Neuron (in vitro differentiated cells): ENCODE data around the gene UBE2K.
"Not testable (repeated sequence)": the region's sequence is repeated elsewhere in the genome, so short reads cannot be mapped to it uniquely, and the experiment has no call there.

Source experiments
- H2AFZ ChIP-seq: one replicate; pipeline ENCODE4 v1.6.1; 2013; ENCODE audit warnings: low read depth, mild to moderate bottlenecking, inconsistent platforms, low read length, moderate library complexity
- H3K27me3 ChIP-seq: one replicate; pipeline ENCODE4 v1.6.1; 2013; ENCODE audit warnings: low read length; ENCODE audit not compliant: insufficient read depth
- H3K36me3 ChIP-seq: one replicate; pipeline ENCODE4 v1.6.1; 2013; ENCODE audit warnings: low read length; ENCODE audit not compliant: insufficient read depth
- H3K4me1 ChIP-seq: one replicate; pipeline ENCODE4 v1.6.1; 2013; ENCODE audit warnings: low read length; ENCODE audit not compliant: insufficient read depth
- H3K4me3 ChIP-seq: 2 replicates; pipeline ENCODE4 v1.5.1; 2013; ENCODE audit warnings: mild to moderate bottlenecking, low read length, moderate library complexity
- H3K9me3 ChIP-seq: one replicate; pipeline ENCODE4 v1.6.1; 2013; ENCODE audit warnings: low read length

UBE2K gene

GRCh38 chr4:39759569-39759968, 61.6 kb downstream of the UBE2K start:
- H3K27me3 ChIP-seq = no peaks in the 10 kb centered on the region
- no peak overlapping the region for H2AFZ ChIP-seq
- no peak overlapping the region for H3K4me3 ChIP-seq
- H3K9me3 ChIP-seq = no peaks in the 10 kb centered on the region
- H3K36me3 ChIP-seq = peaks cover 55% of the 10 kb centered on the region
- H3K4me1 ChIP-seq = no peaks in the 10 kb centered on the region

GRCh38 chr4:39761005-39761667, 63.2 kb downstream of the UBE2K start:
- Histone ChIP-seq H3K36me3 (peaks cover 52% of the 10 kb centered on the region), H3K4me3 (no peak overlapping the region), H2AFZ (no peak overlapping the region), H3K4me1 (no peaks in the 10 kb centered on the region), H3K9me3 (peaks cover 3% of the 10 kb centered on the region), H3K27me3 (no peaks in the 10 kb centered on the region)

- Histone ChIP-seq H3K9me3 (peaks cover 3% of the 10 kb centered on the region), H2AFZ (no peak overlapping the region), H3K4me3 (no peak overlapping the region), H3K27me3 (no peaks in the 10 kb centered on the region), H3K4me1 (no peaks in the 10 kb centered on the region), H3K36me3 (peaks cover 50% of the 10 kb centered on the region)
Observed at GRCh38 chr4:39763714-39764572, 66.0 kb downstream of the UBE2K start.

- Histone ChIP-seq H3K4me1 (no peaks in the 10 kb centered on the region), H3K36me3 (peaks cover 52% of the 10 kb centered on the region)
Observed at GRCh38 chr4:39770005-39770404, 72.1 kb downstream of the UBE2K start.

GRCh38 chr4:39770471-39770870, 72.5 kb downstream of the UBE2K start:
- Histone ChIP-seq H2AFZ (no peak overlapping the region), H3K4me3 (no peak overlapping the region), H3K36me3 (peaks cover 52% of the 10 kb centered on the region), H3K4me1 (no peaks in the 10 kb centered on the region), H3K9me3 (peaks cover 12% of the 10 kb centered on the region), H3K27me3 (no peaks in the 10 kb centered on the region)

More at GRCh38 chr4:39770005-39770404, 72.1 kb downstream of the UBE2K start:
- Histone ChIP-seq H3K4me3 (no peak overlapping the region), H2AFZ (no peak overlapping the region), H3K27me3 (no peaks in the 10 kb centered on the region), H3K9me3 (peaks cover 11% of the 10 kb centered on the region)

- Histone ChIP-seq H3K27me3 (no peaks in the 10 kb centered on the region), H3K4me1 (no peaks in the 10 kb centered on the region), H3K9me3 (peaks cover 10% of the 10 kb centered on the region), H3K4me3 (no peak overlapping the region), H3K36me3 (peaks cover 53% of the 10 kb centered on the region), H2AFZ (no peak overlapping the region)
Observed at GRCh38 chr4:39770969-39771724, 73.2 kb downstream of the UBE2K start.

GRCh38 chr4:39781988-39782387, 84.1 kb downstream of the UBE2K start:
- H2AFZ ChIP-seq, H3K4me3 ChIP-seq, H3K27me3 ChIP-seq, H3K9me3 ChIP-seq, H3K4me1 ChIP-seq: not testable (repeated sequence)
- H3K36me3 ChIP-seq = peaks cover 35% of the 10 kb centered on the region

GRCh38 chr4:39785083-39785482, 87.1 kb downstream of the UBE2K start:
- Histone ChIP-seq H2AFZ (no peak overlapping the region), H3K36me3 (peaks cover 10% of the 10 kb centered on the region), H3K4me1 (no peaks in the 10 kb centered on the region), H3K4me3 (no peak overlapping the region), H3K9me3 (no peaks in the 10 kb centered on the region), H3K27me3 (no peaks in the 10 kb centered on the region)

- Histone ChIP-seq H3K27me3 (no peaks in the 10 kb centered on the region), H3K4me1 (no peaks in the 10 kb centered on the region), H3K9me3 (no peaks in the 10 kb centered on the region), H3K36me3 (no peaks in the 10 kb centered on the region), H3K4me3 (no peak overlapping the region), H2AFZ (no peak overlapping the region)
Observed at GRCh38 chr4:39786838-39787237, 88.9 kb downstream of the UBE2K start.

GRCh38 chr4:39792128-39792527, 94.2 kb downstream of the UBE2K start:
- Histone ChIP-seq H2AFZ (no peak overlapping the region), H3K36me3 (no peaks in the 10 kb centered on the region), H3K27me3 (no peaks in the 10 kb centered on the region), H3K4me1 (no peaks in the 10 kb centered on the region), H3K9me3 (no peaks in the 10 kb centered on the region), H3K4me3 (no peak overlapping the region)

GRCh38 chr4:39792529-39792928, 94.6 kb downstream of the UBE2K start:
- Histone ChIP-seq H3K4me3 (no peak overlapping the region), H3K4me1 (no peaks in the 10 kb centered on the region), H3K36me3 (no peaks in the 10 kb centered on the region), H2AFZ (no peak overlapping the region), H3K27me3 (no peaks in the 10 kb centered on the region), H3K9me3 (no peaks in the 10 kb centered on the region)

GRCh38 chr4:39792976-39793375, 95.0 kb downstream of the UBE2K start:
- H3K36me3 ChIP-seq, H3K9me3 ChIP-seq, H3K4me3 ChIP-seq, H2AFZ ChIP-seq, H3K4me1 ChIP-seq, H3K27me3 ChIP-seq: not testable (repeated sequence)

- no peak overlapping the region for H3K4me3 ChIP-seq
- H3K9me3 ChIP-seq = no peaks in the 10 kb centered on the region
- H3K4me1 ChIP-seq = no peaks in the 10 kb centered on the region
- H3K27me3 ChIP-seq = no peaks in the 10 kb centered on the region
- H2AFZ ChIP-seq = no peak overlapping the region
- no peaks in the 10 kb centered on the region for H3K36me3 ChIP-seq
Observed at GRCh38 chr4:39802005-39802404, 104.1 kb downstream of the UBE2K start.
